ENCODE data around the gene ITGA11. TPM values are rescaled to one million over a fixed set of nuclear protein-coding genes. Genes with fewer than 3 reads are reported as not detected.

The ITGA11 gene
- total RNA-seq, 3 donors from 2014 or later (not counting 1 experiment from before 2014, with no cell fraction given) = not detected

- DNase-seq = no peak
Measured at GRCh38 chr15:68354268-68354667, 77.7 kb downstream of the ITGA11 start.

GRCh38 chr15:68353421-68354135 is 78.4 kb downstream of the ITGA11 start:
- peaks cover 4 to 5% of the 10 kb centered on the region in 2 donors for H3K4me1 Mint-ChIP-seq
- 87% methylated on average over 6 of the region's 7 CpGs for WGBS (ENCODE audit: insufficient coverage)
- H3K4me1 ChIP-seq (ENCODE audit: control insufficient read depth, insufficient read depth, low read length) = no peaks in the 10 kb centered on the region
- TF ChIP-seq, protein P1, sequence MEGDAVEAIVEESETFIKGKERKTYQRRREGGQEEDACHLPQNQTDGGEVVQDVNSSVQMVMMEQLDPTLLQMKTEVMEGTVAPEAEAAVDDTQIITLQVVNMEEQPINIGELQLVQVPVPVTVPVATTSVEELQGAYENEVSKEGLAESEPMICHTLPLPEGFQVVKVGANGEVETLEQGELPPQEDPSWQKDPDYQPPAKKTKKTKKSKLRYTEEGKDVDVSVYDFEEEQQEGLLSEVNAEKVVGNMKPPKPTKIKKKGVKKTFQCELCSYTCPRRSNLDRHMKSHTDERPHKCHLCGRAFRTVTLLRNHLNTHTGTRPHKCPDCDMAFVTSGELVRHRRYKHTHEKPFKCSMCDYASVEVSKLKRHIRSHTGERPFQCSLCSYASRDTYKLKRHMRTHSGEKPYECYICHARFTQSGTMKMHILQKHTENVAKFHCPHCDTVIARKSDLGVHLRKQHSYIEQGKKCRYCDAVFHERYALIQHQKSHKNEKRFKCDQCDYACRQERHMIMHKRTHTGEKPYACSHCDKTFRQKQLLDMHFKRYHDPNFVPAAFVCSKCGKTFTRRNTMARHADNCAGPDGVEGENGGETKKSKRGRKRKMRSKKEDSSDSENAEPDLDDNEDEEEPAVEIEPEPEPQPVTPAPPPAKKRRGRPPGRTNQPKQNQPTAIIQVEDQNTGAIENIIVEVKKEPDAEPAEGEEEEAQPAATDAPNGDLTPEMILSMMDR (IDR thresholded peaks at IDR 0.05) = no peak
- no peaks in the 10 kb centered on the region for H3K9me3 Mint-ChIP-seq
- H3K27me3 Mint-ChIP-seq (ENCODE audit: low read depth in 2 of 2) = no peaks in the 10 kb centered on the region
- no peaks in the 10 kb centered on the region for H3K36me3 Mint-ChIP-seq
- H3K27me3 ChIP-seq (ENCODE audit: control insufficient read depth, insufficient read depth, low read length) = no peaks in the 10 kb centered on the region
- H3K4me3 Mint-ChIP-seq = no peak overlapping the region
- H3K27ac ChIP-seq (ENCODE audit: low read length) = no peak overlapping the region
- H3K27ac Mint-ChIP-seq = no peak overlapping the region
- no peak for ATAC-seq
- H3K36me3 ChIP-seq (ENCODE audit: control insufficient read depth, insufficient read depth, low read length) = no peaks in the 10 kb centered on the region
- DNase-seq = no peak
- intact Hi-C loops (cut with micrococcal nuclease) = no loop called here
- H3K4me3 ChIP-seq (ENCODE audit: low read length) = no peak overlapping the region
- H3K9me3 ChIP-seq (ENCODE audit: control insufficient read depth, insufficient read depth, low read length) = no peaks in the 10 kb centered on the region

More at GRCh38 chr15:68354268-68354667, 77.7 kb downstream of the ITGA11 start:
- Mint-ChIP-seq H3K9me3 (no peaks in the 10 kb centered on the region), H3K36me3 (no peaks in the 10 kb centered on the region), H3K27ac (no peak overlapping the region), H3K4me1 (peaks cover 4 to 5% of the 10 kb centered on the region in 2 donors), H3K4me3 (no peak overlapping the region), H3K27me3 (ENCODE audit: low read depth in 2 of 2) (no peaks in the 10 kb centered on the region)
- no peaks in the 10 kb centered on the region for H3K4me1 ChIP-seq (ENCODE audit: control insufficient read depth, insufficient read depth, low read length)
- H3K27ac ChIP-seq (ENCODE audit: low read length) = no peak overlapping the region
- H3K27me3 ChIP-seq (ENCODE audit: control insufficient read depth, insufficient read depth, low read length) = no peaks in the 10 kb centered on the region
- TF ChIP-seq, protein P1 (IDR thresholded peaks at IDR 0.05) = no peak
- ATAC-seq = no peak
- no peak overlapping the region for H3K4me3 ChIP-seq (ENCODE audit: low read length)
- WGBS (ENCODE audit: insufficient coverage) = 90% methylated on average over 2 of the region's 2 CpGs
- H3K9me3 ChIP-seq (ENCODE audit: control insufficient read depth, insufficient read depth, low read length) = no peaks in the 10 kb centered on the region
- intact Hi-C loops (cut with micrococcal nuclease) = no loop called here
- no peaks in the 10 kb centered on the region for H3K36me3 ChIP-seq (ENCODE audit: control insufficient read depth, insufficient read depth, low read length)

DNA sequence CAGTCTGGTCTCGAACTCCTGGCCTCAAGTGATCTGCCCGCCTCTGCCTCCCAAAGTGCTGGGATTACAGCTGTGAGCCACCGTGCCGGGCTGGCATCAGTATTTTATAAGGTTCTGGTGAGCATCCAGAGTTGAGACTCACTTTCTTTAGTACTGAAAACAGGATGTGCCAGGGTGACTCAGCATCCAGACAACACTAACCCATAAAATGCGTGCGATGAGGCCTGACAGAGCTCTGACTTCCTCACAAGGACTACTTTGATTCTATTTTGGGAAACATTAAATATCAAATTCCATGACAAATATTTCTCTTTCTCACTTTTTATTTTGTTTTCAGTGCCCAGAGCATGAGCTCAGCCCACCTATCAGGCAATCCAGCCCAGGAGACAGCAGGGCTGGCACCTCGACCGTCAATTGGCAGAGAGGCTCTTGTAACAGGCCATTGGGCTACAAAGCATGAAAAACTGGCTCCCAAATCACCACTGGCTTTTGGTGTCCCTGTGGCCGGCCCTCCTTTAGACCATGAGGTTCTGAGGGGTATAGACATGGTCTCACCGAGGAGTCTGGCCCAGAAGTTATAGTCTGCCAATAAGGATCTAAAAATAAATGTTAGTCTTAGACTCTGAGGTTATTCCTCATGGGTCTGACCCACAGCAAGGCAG is 79.4 kb downstream of the ITGA11 start:
- no peak overlapping the region for H3K27ac Mint-ChIP-seq
- 31% methylated on average over 10 of the region's 10 CpGs for WGBS (ENCODE audit: insufficient coverage)
- no peaks in the 10 kb centered on the region for H3K4me1 ChIP-seq (ENCODE audit: control insufficient read depth, insufficient read depth, low read length)
- H3K4me1 Mint-ChIP-seq = peaks cover 4 to 5% of the 10 kb centered on the region in 2 donors
- no peak for ATAC-seq
- no peak overlapping the region for H3K4me3 ChIP-seq (ENCODE audit: low read length)
- no peak overlapping the region for H3K4me3 Mint-ChIP-seq
- no peaks in the 10 kb centered on the region for H3K27me3 Mint-ChIP-seq (ENCODE audit: low read depth in 2 of 2)
- no peaks in the 10 kb centered on the region for H3K36me3 Mint-ChIP-seq
- peak in 1 of 2 donors; percentile 13 for DNase-seq
- no peaks in the 10 kb centered on the region for H3K9me3 ChIP-seq (ENCODE audit: control insufficient read depth, insufficient read depth, low read length)
- H3K27me3 ChIP-seq (ENCODE audit: control insufficient read depth, insufficient read depth, low read length) = no peaks in the 10 kb centered on the region
- H3K9me3 Mint-ChIP-seq = no peaks in the 10 kb centered on the region
- no peak overlapping the region for H3K27ac ChIP-seq (ENCODE audit: low read length)
- no peaks in the 10 kb centered on the region for H3K36me3 ChIP-seq (ENCODE audit: control insufficient read depth, insufficient read depth, low read length)
- TF ChIP-seq, protein P1 (IDR thresholded peaks at IDR 0.05) = no peak
- intact Hi-C loops (cut with micrococcal nuclease) = no loop called here

All from natural killer cell (primary cell).